WTC11 (cell line): Measurements from ENCODE around the gene SHROOM2.

ENCODE experiments used
- ELF4 ChIP-seq: sonication (generic); formaldehyde crosslinking; IDR thresholded peaks from 2 replicates; pipeline ENCODE4 v1.8.1; 2022; ENCODE audit warnings: low read depth, mild to moderate bottlenecking, moderate library complexity, missing genetic modification reagents
- FOXK1 ChIP-seq: sonication (generic); formaldehyde crosslinking; IDR thresholded peaks from 2 replicates; pipeline ENCODE4 v1.8.0; 2022; ENCODE audit warnings: mild to moderate bottlenecking, moderate library complexity, missing genetic modification reagents
- NR1H2 ChIP-seq: sonication (generic); formaldehyde crosslinking; IDR thresholded peaks from 2 replicates; pipeline ENCODE4 v1.9.0; 2021; ENCODE audit warnings: mild to moderate bottlenecking, moderate library complexity, missing genetic modification reagents
- TCF7 ChIP-seq: sonication (generic); formaldehyde crosslinking; IDR thresholded peaks from 2 replicates; pipeline ENCODE4 v1.8.0; 2022; ENCODE audit warnings: mild to moderate bottlenecking, low read depth, missing genetic modification reagents, moderate library complexity
- ZNF416 ChIP-seq: fragments of 250-450 bp; sonication (Bioruptor Pico); IDR thresholded peaks from 2 replicates; pipeline ENCODE4 v1.9.0; 2021; ENCODE audit warnings: mild to moderate bottlenecking, inconsistent platforms
- TF ChIP-seq, protein P1 (sequence below): fragments of 200-600 bp; IDR thresholded peaks from 2 replicates; pipeline ENCODE4 v1.8.0; 2022; ENCODE audit warnings: antibody characterized with exemption
- TF ChIP-seq, protein P2 (sequence below): sonication (generic); formaldehyde crosslinking; IDR thresholded peaks from 2 replicates; pipeline ENCODE4 v1.8.0; 2022; ENCODE audit warnings: missing genetic modification reagents
- TF ChIP-seq, protein P3 (sequence below): sonication (generic); formaldehyde crosslinking; IDR thresholded peaks from 2 replicates; pipeline ENCODE4 v1.8.1; 2023; ENCODE audit warnings: mild to moderate bottlenecking, missing genetic modification reagents
- TF ChIP-seq, protein P4 (sequence below): sonication (generic); formaldehyde crosslinking; IDR thresholded peaks from 2 replicates; pipeline ENCODE4 v1.8.0; 2022; ENCODE audit warnings: mild to moderate bottlenecking, missing genetic modification reagents

DNA sequence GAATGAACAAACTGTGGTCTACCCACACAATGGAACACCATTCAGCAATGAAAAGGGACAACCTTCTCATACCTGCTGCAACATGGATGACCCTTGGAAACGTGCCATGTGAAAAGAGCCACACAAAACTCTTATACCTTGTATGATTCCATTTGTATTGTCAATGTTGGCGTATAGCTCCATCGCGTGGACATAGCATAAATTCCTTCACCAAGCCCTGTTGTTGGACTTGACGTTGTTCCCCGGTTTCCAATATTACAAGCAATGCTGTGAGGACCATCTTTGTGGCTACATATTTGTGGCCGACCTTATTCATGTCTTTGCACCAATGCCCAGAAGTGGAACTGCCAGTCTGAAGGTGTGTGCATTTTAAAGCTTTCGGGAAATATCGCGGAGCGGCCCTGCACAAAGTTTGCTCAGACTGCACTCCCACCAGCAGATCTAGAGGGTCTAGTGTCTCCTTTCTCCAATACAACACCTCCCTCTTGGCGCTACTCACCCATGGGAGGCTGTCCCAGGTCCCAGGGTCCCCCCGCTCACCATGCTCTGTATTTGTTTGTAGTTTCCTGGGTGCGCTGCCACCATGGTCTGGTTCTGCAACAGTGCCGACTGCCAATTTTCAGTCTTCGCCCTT lies 180.7 kb downstream of the SHROOM2 start, which contains the start of gene CLDN34:
- TF ChIP-seq, protein P1, sequence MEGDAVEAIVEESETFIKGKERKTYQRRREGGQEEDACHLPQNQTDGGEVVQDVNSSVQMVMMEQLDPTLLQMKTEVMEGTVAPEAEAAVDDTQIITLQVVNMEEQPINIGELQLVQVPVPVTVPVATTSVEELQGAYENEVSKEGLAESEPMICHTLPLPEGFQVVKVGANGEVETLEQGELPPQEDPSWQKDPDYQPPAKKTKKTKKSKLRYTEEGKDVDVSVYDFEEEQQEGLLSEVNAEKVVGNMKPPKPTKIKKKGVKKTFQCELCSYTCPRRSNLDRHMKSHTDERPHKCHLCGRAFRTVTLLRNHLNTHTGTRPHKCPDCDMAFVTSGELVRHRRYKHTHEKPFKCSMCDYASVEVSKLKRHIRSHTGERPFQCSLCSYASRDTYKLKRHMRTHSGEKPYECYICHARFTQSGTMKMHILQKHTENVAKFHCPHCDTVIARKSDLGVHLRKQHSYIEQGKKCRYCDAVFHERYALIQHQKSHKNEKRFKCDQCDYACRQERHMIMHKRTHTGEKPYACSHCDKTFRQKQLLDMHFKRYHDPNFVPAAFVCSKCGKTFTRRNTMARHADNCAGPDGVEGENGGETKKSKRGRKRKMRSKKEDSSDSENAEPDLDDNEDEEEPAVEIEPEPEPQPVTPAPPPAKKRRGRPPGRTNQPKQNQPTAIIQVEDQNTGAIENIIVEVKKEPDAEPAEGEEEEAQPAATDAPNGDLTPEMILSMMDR: no peak
- no peak for TF ChIP-seq ZNF416 (CRISPR knock-in tag)
- TF ChIP-seq, protein P2, sequence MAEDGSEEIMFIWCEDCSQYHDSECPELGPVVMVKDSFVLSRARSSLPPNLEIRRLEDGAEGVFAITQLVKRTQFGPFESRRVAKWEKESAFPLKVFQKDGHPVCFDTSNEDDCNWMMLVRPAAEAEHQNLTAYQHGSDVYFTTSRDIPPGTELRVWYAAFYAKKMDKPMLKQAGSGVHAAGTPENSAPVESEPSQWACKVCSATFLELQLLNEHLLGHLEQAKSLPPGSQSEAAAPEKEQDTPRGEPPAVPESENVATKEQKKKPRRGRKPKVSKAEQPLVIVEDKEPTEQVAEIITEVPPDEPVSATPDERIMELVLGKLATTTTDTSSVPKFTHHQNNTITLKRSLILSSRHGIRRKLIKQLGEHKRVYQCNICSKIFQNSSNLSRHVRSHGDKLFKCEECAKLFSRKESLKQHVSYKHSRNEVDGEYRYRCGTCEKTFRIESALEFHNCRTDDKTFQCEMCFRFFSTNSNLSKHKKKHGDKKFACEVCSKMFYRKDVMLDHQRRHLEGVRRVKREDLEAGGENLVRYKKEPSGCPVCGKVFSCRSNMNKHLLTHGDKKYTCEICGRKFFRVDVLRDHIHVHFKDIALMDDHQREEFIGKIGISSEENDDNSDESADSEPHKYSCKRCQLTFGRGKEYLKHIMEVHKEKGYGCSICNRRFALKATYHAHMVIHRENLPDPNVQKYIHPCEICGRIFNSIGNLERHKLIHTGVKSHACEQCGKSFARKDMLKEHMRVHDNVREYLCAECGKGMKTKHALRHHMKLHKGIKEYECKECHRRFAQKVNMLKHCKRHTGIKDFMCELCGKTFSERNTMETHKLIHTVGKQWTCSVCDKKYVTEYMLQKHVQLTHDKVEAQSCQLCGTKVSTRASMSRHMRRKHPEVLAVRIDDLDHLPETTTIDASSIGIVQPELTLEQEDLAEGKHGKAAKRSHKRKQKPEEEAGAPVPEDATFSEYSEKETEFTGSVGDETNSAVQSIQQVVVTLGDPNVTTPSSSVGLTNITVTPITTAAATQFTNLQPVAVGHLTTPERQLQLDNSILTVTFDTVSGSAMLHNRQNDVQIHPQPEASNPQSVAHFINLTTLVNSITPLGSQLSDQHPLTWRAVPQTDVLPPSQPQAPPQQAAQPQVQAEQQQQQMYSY (CRISPR knock-in tag): no peak
- no peak for TF ChIP-seq NR1H2 (CRISPR knock-in tag)
- TF ChIP-seq, protein P3, sequence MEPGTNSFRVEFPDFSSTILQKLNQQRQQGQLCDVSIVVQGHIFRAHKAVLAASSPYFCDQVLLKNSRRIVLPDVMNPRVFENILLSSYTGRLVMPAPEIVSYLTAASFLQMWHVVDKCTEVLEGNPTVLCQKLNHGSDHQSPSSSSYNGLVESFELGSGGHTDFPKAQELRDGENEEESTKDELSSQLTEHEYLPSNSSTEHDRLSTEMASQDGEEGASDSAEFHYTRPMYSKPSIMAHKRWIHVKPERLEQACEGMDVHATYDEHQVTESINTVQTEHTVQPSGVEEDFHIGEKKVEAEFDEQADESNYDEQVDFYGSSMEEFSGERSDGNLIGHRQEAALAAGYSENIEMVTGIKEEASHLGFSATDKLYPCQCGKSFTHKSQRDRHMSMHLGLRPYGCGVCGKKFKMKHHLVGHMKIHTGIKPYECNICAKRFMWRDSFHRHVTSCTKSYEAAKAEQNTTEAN (CRISPR knock-in tag): no peak
- no peak for TF ChIP-seq TCF7 (CRISPR knock-in tag)
- no peak for TF ChIP-seq ELF4 (CRISPR knock-in tag)
- TF ChIP-seq, protein P4, sequence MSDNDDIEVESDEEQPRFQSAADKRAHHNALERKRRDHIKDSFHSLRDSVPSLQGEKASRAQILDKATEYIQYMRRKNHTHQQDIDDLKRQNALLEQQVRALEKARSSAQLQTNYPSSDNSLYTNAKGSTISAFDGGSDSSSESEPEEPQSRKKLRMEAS (CRISPR knock-in tag): no peak
- TF ChIP-seq FOXK1 (CRISPR knock-in tag): no peak
